H9 (cell line): Measurements from ENCODE around the gene SLC26A6. TPM values are rescaled to one million over a fixed set of nuclear protein-coding genes. Genes with fewer than 3 reads are reported as not detected.

Experiments
- DNase-seq: peaks from one replicate; pipeline ENCODE4 v3.0.0-alpha.2; 2017
- H2AFZ ChIP-seq: one replicate; pipeline ENCODE4 v1.6.1; 2013; ENCODE audit warnings: mild to moderate bottlenecking, low read length, control low read depth, moderate library complexity
- H2AK5ac ChIP-seq: 2 replicates; pipeline ENCODE4 v1.6.1; 2013; ENCODE audit warnings: low read length, control low read depth, mixed read lengths; ENCODE audit not compliant: insufficient read length
- H2BK120ac ChIP-seq: one replicate; pipeline ENCODE4 v1.6.1; 2013; ENCODE audit warnings: low read depth, mild to moderate bottlenecking, low read length, control low read depth, inconsistent platforms; ENCODE audit not compliant: poor library complexity, severe bottlenecking
- H2BK12ac ChIP-seq: 2 replicates; pipeline ENCODE4 v1.6.1; 2013; ENCODE audit warnings: low read length, control low read depth, mixed read lengths, low read depth; ENCODE audit not compliant: insufficient read length
- H2BK15ac ChIP-seq: 2 replicates; pipeline ENCODE4 v1.6.1; 2013; ENCODE audit warnings: low read depth, low read length, control low read depth
- H2BK20ac ChIP-seq: one replicate; pipeline ENCODE4 v1.6.1; 2013; ENCODE audit warnings: low read depth, mild to moderate bottlenecking, low read length, control low read depth, inconsistent platforms; ENCODE audit not compliant: poor library complexity, severe bottlenecking
- H2BK5ac ChIP-seq: 2 replicates; pipeline ENCODE4 v1.6.1; 2013; ENCODE audit warnings: low read length, control low read depth, mixed read lengths; ENCODE audit not compliant: insufficient read length
- H3K14ac ChIP-seq: 2 replicates; pipeline ENCODE4 v1.6.1; 2013; ENCODE audit warnings: low read length, control low read depth; ENCODE audit not compliant: insufficient read depth
- H3K18ac ChIP-seq: 2 replicates; pipeline ENCODE4 v1.6.1; 2013; ENCODE audit warnings: low read depth, mild to moderate bottlenecking, mixed read lengths, low read length, control low read depth; ENCODE audit not compliant: insufficient read length
- H3K23ac ChIP-seq: 2 replicates; pipeline ENCODE4 v1.6.1; 2013; ENCODE audit warnings: low read length, control low read depth, mixed read lengths, low read depth; ENCODE audit not compliant: insufficient read length
- H3K23me2 ChIP-seq: 2 replicates; pipeline ENCODE4 v1.6.1; 2013; ENCODE audit warnings: low read depth, mild to moderate bottlenecking, mixed read lengths, low read length, control low read depth; ENCODE audit not compliant: insufficient read length, poor library complexity, severe bottlenecking
- H3K27ac ChIP-seq: 2 replicates; pipeline ENCODE4 v1.5.1; 2013; ENCODE audit warnings: low read length, control low read depth, mixed read lengths, low read depth; ENCODE audit not compliant: insufficient read length
- H3K27me3 ChIP-seq: 2 replicates; pipeline ENCODE4 v1.6.1; 2013; ENCODE audit warnings: low read length, control low read depth, inconsistent platforms; ENCODE audit not compliant: insufficient read depth
- H3K4ac ChIP-seq: 2 replicates; pipeline ENCODE4 v1.6.1; 2013; ENCODE audit warnings: low read depth, mild to moderate bottlenecking, control low read depth, inconsistent platforms, low read length, moderate library complexity
- H3K4me1 ChIP-seq: 2 replicates; pipeline ENCODE4 v1.6.1; 2013; ENCODE audit warnings: low read length, control low read depth, inconsistent platforms; ENCODE audit not compliant: insufficient read depth
- H3K4me2 ChIP-seq: 2 replicates; pipeline ENCODE4 v1.6.1; 2013; ENCODE audit warnings: low read length, control low read depth, mixed read lengths; ENCODE audit not compliant: insufficient read length, insufficient read depth
- H3K56ac ChIP-seq: 2 replicates; pipeline ENCODE4 v1.6.1; 2013; ENCODE audit warnings: low read depth, mild to moderate bottlenecking, mixed read lengths, low read length, control low read depth; ENCODE audit not compliant: insufficient read length
- H3K79me1 ChIP-seq: 2 replicates; pipeline ENCODE4 v1.6.1; 2013; ENCODE audit warnings: low read depth, mild to moderate bottlenecking, moderate library complexity, low read length, control low read depth, inconsistent platforms; ENCODE audit not compliant: insufficient read depth, poor library complexity, severe bottlenecking
- H3K79me2 ChIP-seq: 2 replicates; pipeline ENCODE4 v1.6.1; 2013; ENCODE audit warnings: low read length, control low read depth, inconsistent platforms; ENCODE audit not compliant: insufficient read depth
- H3K9ac ChIP-seq: 2 replicates; pipeline ENCODE4 v1.6.1; 2013; ENCODE audit warnings: low read length, control low read depth, mixed read lengths; ENCODE audit not compliant: insufficient read length; ENCODE audit errors: extremely low read depth
- H3K9me3 ChIP-seq: one replicate; pipeline ENCODE4 v1.6.1; 2013; ENCODE audit warnings: low read depth, low read length, inconsistent platforms; ENCODE audit not compliant: control insufficient read depth
- H3T11ph ChIP-seq: one replicate; pipeline ENCODE4 v1.6.1; 2013; ENCODE audit warnings: mild to moderate bottlenecking, low read length, control low read depth, inconsistent platforms
- H4K20me1 ChIP-seq: one replicate; pipeline ENCODE4 v1.6.1; 2013; ENCODE audit not compliant: control insufficient read depth, insufficient read length, insufficient read depth
- H4K5ac ChIP-seq: 2 replicates; pipeline ENCODE4 v1.6.1; 2013; ENCODE audit warnings: low read depth, mild to moderate bottlenecking, mixed read lengths, low read length, control low read depth; ENCODE audit not compliant: insufficient read length
- H4K8ac ChIP-seq: replicated peaks from 2 replicates; pipeline ENCODE4 v1.6.1; 2013; ENCODE audit warnings: low read length, control low read depth, mixed read lengths, low read depth; ENCODE audit not compliant: insufficient read length
- H4K91ac ChIP-seq: 2 replicates; pipeline ENCODE4 v1.6.1; 2013; ENCODE audit warnings: low read depth, mild to moderate bottlenecking, moderate library complexity, mixed read lengths, low read length, control low read depth; ENCODE audit not compliant: insufficient read length
- H3K27ac Mint-ChIP-seq, 3 experiments: 2 replicates in 2 of 3; 3 replicates in 1 of 3; pipeline ENCODE4 v1.8.0; 2020 to 2021; ENCODE audit warnings: mixed read lengths in 3 of 3, mild to moderate bottlenecking in 1 of 3, moderate library complexity in 1 of 3
- H3K27me3 Mint-ChIP-seq: 2 replicates; pipeline ENCODE4 v1.8.0; 2021; ENCODE audit warnings: low read depth, mild to moderate bottlenecking, moderate library complexity, mixed read lengths
- H3K36me3 Mint-ChIP-seq, 3 experiments: 2 replicates in 2 of 3; 3 replicates in 1 of 3; pipeline ENCODE4 v1.8.0; 2020 to 2021; ENCODE audit warnings: low read depth in 3 of 3, mixed read lengths in 3 of 3; ENCODE audit not compliant: insufficient read depth in 1 of 3
- H3K4me1 Mint-ChIP-seq, 2 experiments: 2 replicates each; pipeline ENCODE4 v1.8.0; 2020; ENCODE audit warnings: mixed read lengths in 2 of 2
- H3K4me3 Mint-ChIP-seq, 2 experiments: 2 replicates in 1 of 2; 3 replicates in 1 of 2; pipeline ENCODE4 v1.8.0; 2020 to 2021; ENCODE audit warnings: mild to moderate bottlenecking in 2 of 2, mixed read lengths in 2 of 2, moderate library complexity in 1 of 2
- H3K9me3 Mint-ChIP-seq, 2 experiments: 2 replicates in 1 of 2; 3 replicates in 1 of 2; pipeline ENCODE4 v1.8.0; 2020; ENCODE audit warnings: mild to moderate bottlenecking in 2 of 2, mixed read lengths in 2 of 2, moderate library complexity in 1 of 2
- WGBS: extraction: QIAGEN DNeasy Blood & Tissue Kit; methylation state at CpG from one replicate; pipeline ENCODE4 v1.1.7; 2013; ENCODE audit warnings: missing lambda C conversion rate, low lambda C conversion rate, mixed read lengths; ENCODE audit not compliant: insufficient read length; ENCODE audit errors: extremely low coverage; 5-methylcytosine and 5-hydroxymethylcytosine counted together
- total RNA-seq: library from RNA; stranded (reverse); gene quantifications from 2 replicates; pipeline ENCODE4 v1.2.1, GENCODE V29; 2021
- TF ChIP-seq, protein P1 (sequence below): fragments of 200-600 bp; sonication (generic); conservative IDR thresholded peaks from 3 replicates; pipeline ENCODE4 v1.8.0; 2021; ENCODE audit warnings: antibody characterized with exemption, mild to moderate bottlenecking

The SLC26A6 gene
- total RNA-seq, 1 experiment from 2014 or later, result 61.3 TPM

DNA sequence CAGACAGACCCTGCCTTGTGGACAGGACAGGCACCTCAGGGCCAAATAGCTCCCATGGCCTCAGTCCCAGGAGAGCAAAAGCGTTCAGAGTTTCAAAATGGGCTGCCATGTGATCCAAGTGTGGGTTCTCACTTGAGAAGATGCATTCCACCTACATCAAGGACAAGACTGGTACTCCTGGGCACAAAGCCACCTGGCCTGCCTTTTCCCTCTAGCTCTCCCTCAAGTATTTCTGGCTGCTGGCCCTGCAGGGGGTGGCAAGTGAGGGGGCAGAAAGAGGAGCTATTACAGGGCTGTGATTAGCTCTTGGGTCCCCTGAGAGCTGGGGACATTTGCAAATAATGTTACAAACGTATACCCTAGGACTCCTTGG is 33.7 kb downstream of the SLC26A6 start:
- Mint-ChIP-seq H3K27me3 (no peaks in the 10 kb centered on the region), H3K4me1 (peaks cover 0 to 6% of the 10 kb centered on the region in 2 experiments; a peak in 2 of 4 replicates)

More for the DNA sequence above, 33.7 kb downstream of the SLC26A6 start:
- Histone ChIP-seq H3K4me2 (no peak overlapping the region), H3K27ac (no peak overlapping the region), H3K9me3 (no peaks in the 10 kb centered on the region), H4K91ac (no peak overlapping the region), H3K23me2 (no peaks in the 10 kb centered on the region), H2BK5ac (no peak overlapping the region), H3K4ac (no peak overlapping the region), H2AFZ (no peak overlapping the region), H3K14ac (no peak overlapping the region), H3K18ac (no peak overlapping the region), H2AK5ac (no peak overlapping the region), H3K27me3 (no peaks in the 10 kb centered on the region), H4K5ac (no peak overlapping the region), H4K8ac (no peak overlapping the region), H3K79me1 (no peaks in the 10 kb centered on the region), H2BK12ac (no peak overlapping the region), H2BK20ac (no peak overlapping the region), H3K56ac (no peak overlapping the region), H2BK120ac (no peak overlapping the region), H3K4me1 (no peaks in the 10 kb centered on the region), H3T11ph (no peak overlapping the region), H2BK15ac (no peak overlapping the region), H4K20me1 (no peaks in the 10 kb centered on the region), H3K79me2 (no peaks in the 10 kb centered on the region), H3K23ac (no peak overlapping the region), H3K9ac (no peak overlapping the region)
- no peak overlapping the region for H3K27ac Mint-ChIP-seq
- H3K36me3 Mint-ChIP-seq, result peaks cover 64 to 99% (median 76%) of the 10 kb centered on the region in 3 experiments
- H3K4me3 Mint-ChIP-seq, result no peak overlapping the region
- WGBS, result no CpG with 5 or more reads among the region's 2 CpGs
- no peaks in the 10 kb centered on the region for H3K9me3 Mint-ChIP-seq
- no peak for DNase-seq
- TF ChIP-seq, protein P1, sequence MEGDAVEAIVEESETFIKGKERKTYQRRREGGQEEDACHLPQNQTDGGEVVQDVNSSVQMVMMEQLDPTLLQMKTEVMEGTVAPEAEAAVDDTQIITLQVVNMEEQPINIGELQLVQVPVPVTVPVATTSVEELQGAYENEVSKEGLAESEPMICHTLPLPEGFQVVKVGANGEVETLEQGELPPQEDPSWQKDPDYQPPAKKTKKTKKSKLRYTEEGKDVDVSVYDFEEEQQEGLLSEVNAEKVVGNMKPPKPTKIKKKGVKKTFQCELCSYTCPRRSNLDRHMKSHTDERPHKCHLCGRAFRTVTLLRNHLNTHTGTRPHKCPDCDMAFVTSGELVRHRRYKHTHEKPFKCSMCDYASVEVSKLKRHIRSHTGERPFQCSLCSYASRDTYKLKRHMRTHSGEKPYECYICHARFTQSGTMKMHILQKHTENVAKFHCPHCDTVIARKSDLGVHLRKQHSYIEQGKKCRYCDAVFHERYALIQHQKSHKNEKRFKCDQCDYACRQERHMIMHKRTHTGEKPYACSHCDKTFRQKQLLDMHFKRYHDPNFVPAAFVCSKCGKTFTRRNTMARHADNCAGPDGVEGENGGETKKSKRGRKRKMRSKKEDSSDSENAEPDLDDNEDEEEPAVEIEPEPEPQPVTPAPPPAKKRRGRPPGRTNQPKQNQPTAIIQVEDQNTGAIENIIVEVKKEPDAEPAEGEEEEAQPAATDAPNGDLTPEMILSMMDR, result no peak
